Central memory CD8-positive, alpha-beta T cell (primary cell): ENCODE measurements around the gene CLIP4.

ENCODE experiments used
- ATAC-seq: fragments of 150-1000 bp; cut with Tn5 transposase; replicated peaks from 2 replicates; pipeline ENCODE4 v1.10.0; 2022; ENCODE audit warnings: mild to moderate bottlenecking, moderate FRiP score, moderate number of reproducible peaks; ENCODE audit not compliant: poor library complexity, severe bottlenecking; ENCODE audit errors: extremely low read depth
- DNase-seq, 2 donors: peaks; one replicate each; pipeline ENCODE4 v3.0.0; 2021; ENCODE audit warnings: low spot score in 2 of 2
- H3K27ac Mint-ChIP-seq: one replicate; pipeline ENCODE4 v1.8.0; 2022; ENCODE audit warnings: low read depth, mild to moderate bottlenecking, moderate library complexity, mixed read lengths
- H3K27me3 Mint-ChIP-seq: one replicate; pipeline ENCODE4 v1.8.0; 2022; ENCODE audit warnings: mixed read lengths
- H3K36me3 Mint-ChIP-seq: one replicate; pipeline ENCODE4 v1.8.0; 2022; ENCODE audit warnings: mild to moderate bottlenecking, moderate library complexity, mixed read lengths; ENCODE audit not compliant: insufficient read depth
- H3K4me1 Mint-ChIP-seq: one replicate; pipeline ENCODE4 v1.8.0; 2022; ENCODE audit warnings: mixed read lengths
- H3K4me3 Mint-ChIP-seq: one replicate; pipeline ENCODE4 v1.8.0; 2022; ENCODE audit warnings: mild to moderate bottlenecking, moderate library complexity, mixed read lengths
- H3K9me3 Mint-ChIP-seq: one replicate; pipeline ENCODE4 v1.8.0; 2022; ENCODE audit warnings: mixed read lengths

The CLIP4 gene

DNA sequence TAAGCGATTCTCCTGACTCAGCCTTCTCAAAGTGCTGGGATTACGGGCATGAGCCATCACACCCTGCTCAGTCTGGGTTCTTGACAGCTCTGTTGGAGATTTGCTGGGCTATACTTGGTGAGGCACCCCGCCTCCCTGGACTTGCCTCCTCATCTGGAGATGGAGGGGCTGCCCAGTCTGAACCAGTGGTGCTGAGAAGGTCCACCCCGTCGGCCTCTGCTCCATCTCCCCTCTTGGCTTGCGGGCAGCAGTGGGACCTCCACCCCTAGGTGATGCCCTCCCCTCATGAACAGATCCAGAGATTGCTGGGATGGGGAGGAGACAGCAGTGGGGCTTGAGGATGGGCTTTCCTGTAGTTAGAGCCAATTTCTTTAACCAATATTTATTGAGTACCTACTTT, 120.9 kb downstream of the CLIP4 start:
- no peaks in the 10 kb centered on the region for H3K36me3 Mint-ChIP-seq
- H3K4me1 Mint-ChIP-seq: no peaks in the 10 kb centered on the region
- no peak overlapping the region for H3K4me3 Mint-ChIP-seq
- DNase-seq: no peak
- H3K9me3 Mint-ChIP-seq: no peaks in the 10 kb centered on the region
- no peak for ATAC-seq
- H3K27me3 Mint-ChIP-seq: peaks cover 44% of the 10 kb centered on the region
- no peak overlapping the region for H3K27ac Mint-ChIP-seq

GRCh38 chr2:29238497-29238896, 123.3 kb downstream of the CLIP4 start:
- Mint-ChIP-seq H3K4me1 (no peaks in the 10 kb centered on the region), H3K27me3 (peaks cover 51% of the 10 kb centered on the region), H3K36me3 (no peaks in the 10 kb centered on the region), H3K9me3 (no peaks in the 10 kb centered on the region), H3K4me3 (no peak overlapping the region), H3K27ac (no peak overlapping the region)
- DNase-seq (no peak), ATAC-seq (no peak)
